HT-29 (cell line): ENCODE results near the gene SPOCD1. TPM values are rescaled to one million over a fixed set of nuclear protein-coding genes. Genes with fewer than 3 reads are reported as not detected.

Experiments used
- DNase-seq: peaks from one replicate; pipeline ENCODE4 v3.0.0-alpha.2; 2015; ENCODE audit warnings: low spot score
- total RNA-seq: library from RNA; depleted of rRNA; stranded (reverse); fragments of >200 nt; shearing (Covaris generic); gene quantifications from 2 replicates; pipeline ENCODE4 v1.2.3, GENCODE V29; 2014

The SPOCD1 gene
- total RNA-seq, 1 experiment from 2014 or later = 0.20 TPM

DNA sequence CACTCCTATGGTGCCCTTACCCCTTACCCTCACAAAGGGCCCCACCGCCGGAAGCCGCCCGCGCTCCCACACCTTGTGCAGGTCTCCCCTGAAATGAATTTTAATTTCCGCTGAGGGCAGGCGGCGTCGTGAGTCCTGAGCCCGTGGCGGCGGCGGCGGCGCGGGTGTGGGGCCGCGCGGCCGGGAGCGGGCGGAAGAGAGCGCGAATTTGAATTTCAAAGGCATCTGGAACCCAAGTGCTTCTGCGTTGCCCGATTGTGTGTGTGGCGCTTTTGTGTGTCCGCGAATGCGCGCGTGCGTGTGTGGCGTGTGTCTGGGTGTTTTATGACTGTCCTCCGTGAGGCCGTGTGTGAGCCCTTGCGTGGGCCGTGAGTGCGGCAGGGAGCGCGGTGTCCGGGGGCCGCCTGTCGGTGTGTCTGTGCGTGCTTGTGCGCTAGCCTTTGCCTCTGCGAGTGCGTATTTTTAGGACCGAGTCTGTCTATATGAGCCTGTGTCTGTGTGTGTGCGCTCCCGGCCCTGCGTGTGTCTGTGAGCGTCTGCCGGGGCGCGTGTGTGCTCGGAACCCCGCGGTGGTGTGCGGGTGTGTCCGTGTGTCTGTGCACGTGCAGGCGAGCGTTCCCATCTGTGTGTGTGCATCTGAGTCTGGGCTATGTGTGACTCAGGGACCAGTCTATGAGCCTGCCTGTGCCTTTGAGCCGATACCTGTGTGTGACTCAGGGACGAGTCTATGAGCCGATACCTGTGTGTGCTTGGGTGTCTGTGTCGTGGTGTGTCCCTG lies 43.7 kb downstream of the SPOCD1 start:
- no peak for DNase-seq

GRCh38 chr1:31769720-31770390 lies 46.0 kb downstream of the SPOCD1 start:
- no peak for DNase-seq

- DNase-seq = no peak
These were observed 46.7 kb downstream of the SPOCD1 start for GRCh38 chr1:31768939-31769704.

DNA sequence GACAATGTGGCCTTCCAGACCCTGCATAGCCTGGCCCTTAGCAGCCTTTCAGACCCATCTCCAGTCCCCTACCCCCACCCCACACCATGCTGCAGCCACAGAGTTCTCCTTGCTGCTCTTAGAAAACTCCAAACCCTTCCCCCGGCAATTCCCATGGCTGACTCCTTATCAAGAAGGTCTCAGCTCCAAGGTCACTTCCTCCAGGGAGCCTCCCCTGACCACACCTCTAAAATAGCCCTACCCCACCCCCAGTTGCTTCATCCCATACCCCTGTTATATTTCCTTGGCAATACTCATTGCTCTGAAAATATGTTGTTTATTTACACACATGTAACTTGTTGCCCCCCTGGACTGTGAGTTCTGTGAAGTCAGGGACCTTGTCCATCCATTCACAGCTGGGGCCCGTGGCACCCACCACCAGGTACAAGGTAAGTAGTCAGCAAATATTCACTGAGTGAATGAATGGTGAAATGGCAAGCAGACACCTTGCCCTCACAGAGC lies 47.4 kb downstream of the SPOCD1 start:
- no peak for DNase-seq

DNA sequence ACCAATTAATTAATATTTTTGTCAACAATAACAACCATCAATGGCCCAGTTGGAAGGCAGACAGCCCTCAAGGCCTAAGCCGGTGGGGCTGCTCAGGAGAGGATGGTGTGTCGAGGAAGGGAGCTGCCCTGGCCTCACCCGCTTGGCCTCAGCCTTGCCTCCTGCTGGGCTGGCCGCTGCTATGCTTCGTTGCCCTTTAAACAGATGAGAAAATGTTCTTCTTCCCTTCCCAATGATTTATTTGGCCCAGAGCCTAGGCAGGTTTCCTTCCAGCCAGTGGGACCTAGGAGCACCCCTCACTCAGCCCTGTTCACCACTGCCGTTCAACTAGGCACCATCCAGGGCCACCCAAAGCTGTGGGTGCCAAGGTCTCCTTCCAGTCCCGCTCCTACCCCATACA lies 48.6 kb downstream of the SPOCD1 start:
- DNase-seq = no peak

DNA sequence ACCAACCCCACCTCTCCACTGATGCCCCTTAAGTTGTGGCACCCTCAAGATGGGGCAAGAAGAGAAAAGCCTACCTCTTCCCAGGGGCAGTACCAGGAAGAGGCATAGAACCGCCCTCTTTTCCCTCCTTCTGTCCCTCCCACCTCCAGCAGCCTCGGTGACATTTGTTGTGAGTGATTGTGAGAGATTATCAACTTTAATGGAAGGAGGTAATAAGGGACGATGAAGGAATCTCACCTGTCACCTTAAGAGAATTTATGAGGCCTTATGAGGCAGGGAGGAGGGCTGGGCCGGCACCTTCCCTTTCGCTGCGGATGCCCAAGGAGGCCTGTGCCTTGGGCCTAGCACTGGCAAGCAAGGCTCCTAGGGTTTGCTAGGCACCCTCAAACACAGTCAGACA lies 50.3 kb downstream of the SPOCD1 start:
- no peak for DNase-seq

DNA sequence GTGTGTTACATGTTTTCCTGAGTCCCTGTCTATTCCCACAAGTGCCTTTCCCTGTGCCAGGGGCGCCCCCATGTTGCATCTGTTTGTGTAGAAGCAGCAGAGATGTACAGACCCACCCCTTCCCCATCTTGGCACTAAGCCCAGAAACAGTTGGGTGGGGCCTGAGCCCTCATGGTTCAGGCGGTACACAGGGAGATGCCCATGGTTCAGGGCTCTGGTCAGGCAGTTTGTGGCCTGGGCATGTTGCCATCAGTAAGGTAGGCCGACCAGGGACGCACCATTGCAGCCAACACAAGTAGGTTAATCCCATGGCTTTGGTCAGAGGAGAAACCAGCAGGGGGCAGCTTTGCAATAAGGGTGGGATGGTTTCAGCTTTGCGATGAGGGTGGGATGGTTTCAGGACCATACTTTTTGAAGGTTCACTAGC lies 50.8 kb downstream of the SPOCD1 start:
- peak; percentile 38 for DNase-seq

- DNase-seq = no peak
These were observed 51.3 kb downstream of the SPOCD1 start, which contains the start of gene ADGRB2 for GRCh38 chr1:31764312-31765040. Gene ADGRB2 (minus strand): TSS chr1:31764340. CDS start chr1:31757221, 7,119 bp downstream.

DNA sequence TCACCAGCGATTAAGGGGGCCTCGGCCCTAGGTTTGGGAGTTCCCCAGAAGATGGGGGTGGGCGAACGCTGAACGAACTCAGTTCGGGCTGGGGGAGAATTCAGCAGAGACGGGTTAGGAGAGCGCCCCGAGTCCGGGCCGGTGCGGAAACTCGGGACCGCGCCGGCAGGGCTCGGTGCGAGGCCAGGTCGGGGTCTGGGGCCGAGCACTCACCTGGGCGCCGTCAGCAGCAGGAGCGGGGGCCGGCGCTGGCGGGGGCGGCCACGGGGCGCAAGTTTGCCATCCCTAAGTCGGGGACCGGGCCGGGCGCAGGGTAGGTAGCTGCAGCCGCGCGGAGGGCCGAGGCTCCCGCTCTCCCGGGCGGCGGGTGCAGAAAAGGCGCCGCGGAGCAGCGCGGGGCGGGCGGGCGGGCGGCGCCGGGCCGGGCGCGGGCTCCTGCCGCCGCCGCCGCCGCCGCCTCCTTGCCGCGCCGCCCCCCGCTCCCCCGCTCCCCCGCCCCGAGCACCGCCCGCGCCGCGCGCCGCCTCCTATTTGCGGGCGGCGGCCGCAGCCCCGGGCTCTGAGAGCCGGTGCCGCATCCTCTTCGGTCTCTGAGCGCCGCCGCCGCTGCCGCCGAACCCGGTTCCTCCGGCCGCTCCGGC lies 52.0 kb downstream of the SPOCD1 start:
- no peak for DNase-seq

- DNase-seq = peak; percentile 56
These were observed 52.8 kb downstream of the SPOCD1 start for GRCh38 chr1:31762726-31763670.

DNA sequence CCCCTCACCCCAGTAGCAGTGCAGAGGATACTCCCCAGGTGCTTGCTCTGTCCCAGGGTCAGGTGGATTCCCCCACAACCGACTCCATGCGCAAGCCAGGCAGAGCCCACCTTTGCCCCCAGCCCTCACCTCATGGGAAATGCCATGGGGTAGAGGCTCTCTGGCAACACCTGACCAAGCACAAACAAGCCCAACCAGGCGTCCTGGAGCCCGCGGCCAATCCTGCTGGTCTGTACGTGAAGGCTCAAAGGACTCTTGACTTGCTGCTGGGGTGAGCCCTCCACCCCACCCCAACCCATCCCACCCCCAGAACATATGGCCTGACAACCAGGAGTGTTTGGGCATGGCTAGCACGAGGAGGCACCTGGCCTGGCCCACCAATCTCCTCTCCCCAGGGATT lies 53.5 kb downstream of the SPOCD1 start:
- no peak for DNase-seq

DNA sequence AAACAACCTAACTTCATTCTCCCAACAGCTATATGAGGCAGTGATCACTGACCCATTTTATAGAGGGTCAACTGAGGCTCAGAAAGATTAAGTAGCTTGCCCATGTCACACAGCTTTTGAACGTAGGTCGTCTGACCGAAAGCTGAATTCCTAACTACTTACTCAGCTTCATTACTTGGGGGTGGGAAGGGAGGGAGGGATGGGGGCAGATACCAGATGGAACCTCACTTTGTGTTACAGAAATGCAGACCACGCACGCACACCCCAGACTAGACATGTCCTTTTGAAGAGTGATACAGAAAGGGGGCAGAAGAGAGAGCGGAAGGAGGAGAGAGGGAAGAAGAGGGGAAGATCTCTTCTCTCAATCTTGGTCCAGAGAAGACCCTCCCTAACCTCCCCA lies 53.9 kb downstream of the SPOCD1 start:
- DNase-seq = no peak

- peak; percentile 57 for DNase-seq
These were observed 55.1 kb downstream of the SPOCD1 start for GRCh38 chr1:31760471-31761470.

GRCh38 chr1:31759298-31760023 lies 56.4 kb downstream of the SPOCD1 start:
- DNase-seq = no peak

GRCh38 chr1:31758823-31759222 lies 57.0 kb downstream of the SPOCD1 start:
- DNase-seq = no peak

DNA sequence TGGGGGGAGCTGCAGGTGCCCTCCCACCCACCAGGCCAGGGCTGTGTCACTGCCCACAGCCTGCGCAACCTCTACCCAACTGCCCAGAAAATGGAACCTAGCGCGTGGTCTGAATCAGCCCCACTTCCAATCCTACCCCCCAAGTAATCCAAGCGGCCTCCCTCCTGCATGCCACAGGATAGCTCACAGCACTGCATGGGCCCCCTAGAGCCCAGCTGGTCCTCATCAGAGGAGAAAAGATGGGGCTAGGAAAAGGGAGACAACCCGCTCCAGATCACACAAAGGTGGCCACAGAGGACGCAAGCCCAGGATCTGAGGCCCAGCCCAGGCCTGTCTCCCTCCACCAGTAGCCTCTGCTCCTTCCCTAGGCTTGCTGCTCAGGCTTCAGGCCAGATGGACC lies 57.8 kb downstream of the SPOCD1 start:
- no peak for DNase-seq

GRCh38 chr1:31757204-31757679 lies 58.6 kb downstream of the SPOCD1 start:
- no peak for DNase-seq

GRCh38 chr1:31756578-31756977 lies 59.2 kb downstream of the SPOCD1 start:
- no peak for DNase-seq
